Measurements from ENCODE around the gene PTN. TPM values are rescaled to one million over a fixed set of nuclear protein-coding genes. Genes with fewer than 3 reads are reported as not detected.

The PTN gene
- total RNA-seq, 1 experiment from 2014 or later, result 0.13 TPM

DNA sequence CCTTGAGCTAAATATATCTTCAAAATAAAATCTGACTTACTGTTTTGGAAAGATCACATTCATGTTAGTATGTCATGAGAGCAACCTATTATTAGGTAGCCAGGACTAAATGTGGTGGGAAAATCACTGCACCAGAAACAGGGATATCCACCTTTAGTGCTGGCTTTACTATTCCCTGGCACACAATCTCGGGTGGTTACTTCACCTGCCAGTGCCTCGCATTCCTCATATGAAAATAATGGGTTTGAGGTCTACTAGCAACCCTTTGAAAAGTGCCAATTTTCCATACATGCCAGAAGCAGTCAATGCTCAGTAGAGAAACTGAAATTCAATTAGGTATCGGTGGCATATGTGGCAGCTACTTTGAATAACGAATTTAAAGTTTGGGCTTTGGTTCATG lies 36.8 kb downstream of the PTN start:
- no peak overlapping the region for H3K27ac ChIP-seq (ENCODE audit: low read length)
- ChIA-PET CTCF (interaction anchor here (0.6 kb wide), 1 partner anchor 1220 kb away, joined by 3 read pairs; no protein-coding TSS in a partner anchor), POLR2A (no interaction called here)
- no peaks in the 10 kb centered on the region for H3K36me3 ChIP-seq (ENCODE audit: control insufficient read depth, insufficient read depth, low read length)
- no peaks in the 10 kb centered on the region for H3K9me3 ChIP-seq (ENCODE audit: control insufficient read depth, insufficient read depth, low read depth, low read length)
- DNase-seq (ENCODE audit: low read depth, low spot score) (no peak), ATAC-seq (no peak)
- H3K4me3 ChIP-seq (ENCODE audit: low read depth in 2 of 2, low read length in 2 of 2), result no peak overlapping the region
- H3K4me1 ChIP-seq (ENCODE audit: control insufficient read depth, insufficient read depth, low read length), result no peaks in the 10 kb centered on the region
- intact Hi-C loops (cut with micrococcal nuclease; ENCODE audit: unreplicated experiment), result no loop called here
- TF ChIP-seq SIN3A (IDR thresholded peaks at IDR 0.05; ENCODE audit: borderline replicate concordance, insufficient read depth, low read depth, low read length), result no peak
- TF ChIP-seq, protein P1, sequence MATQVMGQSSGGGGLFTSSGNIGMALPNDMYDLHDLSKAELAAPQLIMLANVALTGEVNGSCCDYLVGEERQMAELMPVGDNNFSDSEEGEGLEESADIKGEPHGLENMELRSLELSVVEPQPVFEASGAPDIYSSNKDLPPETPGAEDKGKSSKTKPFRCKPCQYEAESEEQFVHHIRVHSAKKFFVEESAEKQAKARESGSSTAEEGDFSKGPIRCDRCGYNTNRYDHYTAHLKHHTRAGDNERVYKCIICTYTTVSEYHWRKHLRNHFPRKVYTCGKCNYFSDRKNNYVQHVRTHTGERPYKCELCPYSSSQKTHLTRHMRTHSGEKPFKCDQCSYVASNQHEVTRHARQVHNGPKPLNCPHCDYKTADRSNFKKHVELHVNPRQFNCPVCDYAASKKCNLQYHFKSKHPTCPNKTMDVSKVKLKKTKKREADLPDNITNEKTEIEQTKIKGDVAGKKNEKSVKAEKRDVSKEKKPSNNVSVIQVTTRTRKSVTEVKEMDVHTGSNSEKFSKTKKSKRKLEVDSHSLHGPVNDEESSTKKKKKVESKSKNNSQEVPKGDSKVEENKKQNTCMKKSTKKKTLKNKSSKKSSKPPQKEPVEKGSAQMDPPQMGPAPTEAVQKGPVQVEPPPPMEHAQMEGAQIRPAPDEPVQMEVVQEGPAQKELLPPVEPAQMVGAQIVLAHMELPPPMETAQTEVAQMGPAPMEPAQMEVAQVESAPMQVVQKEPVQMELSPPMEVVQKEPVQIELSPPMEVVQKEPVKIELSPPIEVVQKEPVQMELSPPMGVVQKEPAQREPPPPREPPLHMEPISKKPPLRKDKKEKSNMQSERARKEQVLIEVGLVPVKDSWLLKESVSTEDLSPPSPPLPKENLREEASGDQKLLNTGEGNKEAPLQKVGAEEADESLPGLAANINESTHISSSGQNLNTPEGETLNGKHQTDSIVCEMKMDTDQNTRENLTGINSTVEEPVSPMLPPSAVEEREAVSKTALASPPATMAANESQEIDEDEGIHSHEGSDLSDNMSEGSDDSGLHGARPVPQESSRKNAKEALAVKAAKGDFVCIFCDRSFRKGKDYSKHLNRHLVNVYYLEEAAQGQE (IDR thresholded peaks at IDR 0.05; ENCODE audit: insufficient read depth in 1 of 2, low read depth in 2 of 2, low read length in 1 of 2), result no peak
- TF ChIP-seq, protein P2, sequence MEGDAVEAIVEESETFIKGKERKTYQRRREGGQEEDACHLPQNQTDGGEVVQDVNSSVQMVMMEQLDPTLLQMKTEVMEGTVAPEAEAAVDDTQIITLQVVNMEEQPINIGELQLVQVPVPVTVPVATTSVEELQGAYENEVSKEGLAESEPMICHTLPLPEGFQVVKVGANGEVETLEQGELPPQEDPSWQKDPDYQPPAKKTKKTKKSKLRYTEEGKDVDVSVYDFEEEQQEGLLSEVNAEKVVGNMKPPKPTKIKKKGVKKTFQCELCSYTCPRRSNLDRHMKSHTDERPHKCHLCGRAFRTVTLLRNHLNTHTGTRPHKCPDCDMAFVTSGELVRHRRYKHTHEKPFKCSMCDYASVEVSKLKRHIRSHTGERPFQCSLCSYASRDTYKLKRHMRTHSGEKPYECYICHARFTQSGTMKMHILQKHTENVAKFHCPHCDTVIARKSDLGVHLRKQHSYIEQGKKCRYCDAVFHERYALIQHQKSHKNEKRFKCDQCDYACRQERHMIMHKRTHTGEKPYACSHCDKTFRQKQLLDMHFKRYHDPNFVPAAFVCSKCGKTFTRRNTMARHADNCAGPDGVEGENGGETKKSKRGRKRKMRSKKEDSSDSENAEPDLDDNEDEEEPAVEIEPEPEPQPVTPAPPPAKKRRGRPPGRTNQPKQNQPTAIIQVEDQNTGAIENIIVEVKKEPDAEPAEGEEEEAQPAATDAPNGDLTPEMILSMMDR (IDR thresholded peaks at IDR 0.05), result no peak
- TF ChIP-seq POLR2AphosphoS5 (IDR thresholded peaks at IDR 0.05; ENCODE audit: low read depth, low read length), result no peak
- no peak for TF ChIP-seq TCF7L2 (IDR thresholded peaks at IDR 0.05; ENCODE audit: low read depth, low read length)
- in situ Hi-C loops (cut with HindIII; ENCODE audit: low pct_unique_long_range_greater_than_20kb, low sequenced_read_pairs), result no loop called here
- no TSS peak for BruUV-seq (replicated peaks)
- H3K27me3 ChIP-seq (ENCODE audit: control insufficient read depth, insufficient read depth, low read length), result no peaks in the 10 kb centered on the region

DNA sequence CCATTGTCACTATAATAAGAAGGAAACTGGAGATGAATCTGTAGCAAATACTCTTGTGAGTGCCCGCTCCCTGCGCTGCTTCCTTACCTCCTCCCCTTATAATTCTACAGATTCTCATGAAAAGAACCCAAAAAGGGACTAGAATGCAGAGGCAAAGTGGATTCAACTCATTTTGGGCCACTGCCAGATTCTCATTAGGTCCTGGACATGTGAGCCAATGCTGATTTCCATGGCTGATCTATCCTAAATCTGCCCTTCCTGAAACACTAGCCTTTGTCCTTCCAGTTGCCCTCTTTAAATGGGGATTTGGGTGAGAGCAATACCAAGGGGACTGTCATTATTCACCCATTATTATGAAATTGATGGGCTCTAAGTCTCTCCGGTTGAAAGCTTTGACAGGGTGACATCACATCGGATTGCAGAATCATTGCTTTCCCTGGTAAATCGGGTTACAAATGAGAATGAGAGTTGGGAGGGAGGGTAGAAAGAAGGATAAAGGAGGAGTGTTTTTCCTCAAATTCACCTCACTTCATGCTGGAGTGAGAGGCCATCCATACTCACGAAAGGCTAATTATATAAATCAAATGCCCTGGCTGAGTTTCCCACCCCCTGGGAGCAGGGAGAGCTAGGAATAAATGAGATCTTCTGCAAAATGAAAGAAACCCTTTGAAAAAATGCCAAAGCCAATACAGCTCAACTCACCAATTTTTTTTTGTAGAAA lies 37.5 kb downstream of the PTN start:
- in situ Hi-C loops (cut with HindIII; ENCODE audit: low pct_unique_long_range_greater_than_20kb, low sequenced_read_pairs) (no loop called here), intact Hi-C loops (cut with micrococcal nuclease; ENCODE audit: unreplicated experiment) (no loop called here)
- BruUV-seq (replicated peaks), result no TSS peak
- Histone ChIP-seq H3K4me3 (ENCODE audit: low read depth in 2 of 2, low read length in 2 of 2) (no peak overlapping the region), H3K4me1 (ENCODE audit: control insufficient read depth, insufficient read depth, low read length) (no peaks in the 10 kb centered on the region), H3K27ac (ENCODE audit: low read length) (no peak overlapping the region), H3K9me3 (ENCODE audit: control insufficient read depth, insufficient read depth, low read depth, low read length) (no peaks in the 10 kb centered on the region), H3K27me3 (ENCODE audit: control insufficient read depth, insufficient read depth, low read length) (no peaks in the 10 kb centered on the region), H3K36me3 (ENCODE audit: control insufficient read depth, insufficient read depth, low read length) (no peaks in the 10 kb centered on the region)
- DNase-seq (ENCODE audit: low read depth, low spot score), result no peak
- ATAC-seq, result no peak
- CTCF ChIA-PET, result no interaction called here
- TF ChIP-seq, protein P2 (IDR thresholded peaks at IDR 0.05), result no peak
- TF ChIP-seq TCF7L2 (IDR thresholded peaks at IDR 0.05; ENCODE audit: low read depth, low read length) (no peak), POLR2AphosphoS5 (IDR thresholded peaks at IDR 0.05; ENCODE audit: low read depth, low read length) (no peak)
- TF ChIP-seq, protein P1 (IDR thresholded peaks at IDR 0.05; ENCODE audit: insufficient read depth in 1 of 2, low read depth in 2 of 2, low read length in 1 of 2), result no peak
- POLR2A ChIA-PET, result no interaction called here

All from Panc1 (cell line).